ENCODE measurements around the gene SLC26A1.
"Not testable (repeated sequence)": the region's sequence is repeated elsewhere in the genome, so short reads cannot be mapped to it uniquely, and the experiment has no call there.

Gene SLC26A1

DNA sequence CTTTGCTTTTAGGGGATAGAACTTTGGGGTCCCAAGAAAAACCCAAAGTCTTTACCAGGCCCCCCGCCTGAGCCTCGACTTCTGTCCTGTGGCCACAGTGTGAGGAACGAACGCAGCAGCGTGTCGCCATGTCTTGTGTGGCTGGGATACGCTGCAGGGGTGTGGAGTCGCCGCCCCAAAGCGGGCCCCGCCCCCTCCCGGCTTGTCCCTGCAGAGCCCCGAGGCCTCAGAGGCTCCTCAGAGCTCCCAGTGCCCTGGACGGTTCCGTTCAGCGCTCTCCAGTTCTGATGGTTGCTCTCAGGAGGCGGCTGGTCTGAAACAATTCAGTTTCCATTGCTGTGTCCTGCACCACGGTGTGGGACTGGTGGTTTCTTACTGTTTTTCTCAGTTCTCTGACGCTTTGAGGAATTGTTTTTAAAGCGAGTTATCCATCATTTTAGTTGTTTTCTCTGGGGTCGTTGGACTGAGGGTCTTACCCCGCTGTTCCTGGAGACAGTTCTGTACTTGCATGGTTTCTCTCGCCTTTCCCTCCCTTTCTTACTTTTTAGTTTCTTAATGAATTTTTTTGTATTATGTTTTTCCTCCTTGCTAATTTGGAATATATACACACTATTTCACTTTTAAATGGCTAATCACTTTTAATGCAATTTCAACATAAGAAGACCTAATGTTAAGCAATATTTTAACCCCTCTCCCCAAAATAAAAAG is 7.9 kb downstream of the SLC26A1 start:
- in situ Hi-C loops (cut with MboI; ENCODE audit: low sequenced_read_pairs) = no loop called here

DNA sequence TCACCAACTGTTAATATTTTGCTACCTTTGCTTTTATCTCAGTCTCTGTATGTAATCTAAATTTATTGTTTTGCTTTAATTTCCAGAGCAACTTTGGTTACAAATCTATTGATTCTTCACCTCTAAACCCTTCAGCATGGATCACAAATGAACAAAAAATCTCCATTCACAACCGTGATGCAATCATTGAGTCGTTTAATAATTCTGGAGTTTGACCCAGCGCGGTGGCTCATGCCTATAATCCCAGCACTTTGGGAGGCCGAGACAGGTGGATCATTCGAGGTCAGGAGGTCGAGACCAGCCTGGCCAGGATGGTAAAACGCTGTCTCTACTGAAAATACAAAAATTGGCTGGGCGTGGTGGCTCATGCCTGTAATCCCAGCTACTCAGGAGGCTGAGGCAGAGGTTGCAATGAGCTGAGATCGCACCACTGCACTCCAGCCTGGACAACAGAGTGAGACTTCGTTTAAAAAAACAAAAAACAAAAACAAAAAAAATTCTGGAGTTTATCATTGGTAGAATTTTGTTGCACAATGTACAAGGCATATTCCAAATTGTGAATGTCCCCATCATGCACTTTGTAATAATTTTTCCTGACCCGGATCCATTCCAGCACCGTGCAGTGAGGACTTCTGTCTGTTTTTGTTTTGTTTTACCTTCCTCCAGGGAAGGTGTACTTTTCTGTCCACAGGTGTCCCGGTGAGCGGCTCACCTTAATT is 8.7 kb downstream of the SLC26A1 start:
- in situ Hi-C loops (cut with MboI; ENCODE audit: low sequenced_read_pairs) = no loop called here

DNA sequence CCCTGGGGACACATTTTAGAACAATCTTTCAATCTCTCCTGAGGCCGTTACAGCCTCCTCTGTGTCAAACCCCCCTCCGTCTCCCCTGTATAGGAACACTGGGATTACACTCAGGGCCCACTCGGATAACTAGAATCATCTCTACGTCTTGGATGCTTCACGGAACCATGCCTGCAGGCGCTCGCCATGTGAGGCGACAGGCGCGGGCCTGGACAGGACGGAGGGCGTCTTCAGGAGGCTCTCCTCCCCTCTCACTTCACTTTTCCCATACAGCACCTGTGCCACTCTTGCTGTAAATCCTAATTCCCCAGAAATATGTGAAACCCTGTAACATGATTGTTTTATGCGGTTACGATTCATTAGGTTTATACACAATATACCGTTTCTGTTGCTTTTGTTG is 10.4 kb downstream of the SLC26A1 start:
- in situ Hi-C loops (cut with MboI; ENCODE audit: low sequenced_read_pairs) = no loop called here

- in situ Hi-C loops (cut with MboI; ENCODE audit: low sequenced_read_pairs) = no loop called here
Observed at GRCh38 chr4:982291-982690, 10.9 kb downstream of the SLC26A1 start.

- in situ Hi-C loops (cut with MboI; ENCODE audit: low sequenced_read_pairs) = no loop called here
Observed at GRCh38 chr4:978957-979701, 14.1 kb downstream of the SLC26A1 start.

- in situ Hi-C loops (cut with MboI; ENCODE audit: low sequenced_read_pairs) = not testable (repeated sequence)
Observed at GRCh38 chr4:976016-976415, 17.2 kb downstream of the SLC26A1 start.

- in situ Hi-C loops (cut with MboI; ENCODE audit: low sequenced_read_pairs) = no loop called here
Observed at GRCh38 chr4:974668-975067, 18.5 kb downstream of the SLC26A1 start.

DNA sequence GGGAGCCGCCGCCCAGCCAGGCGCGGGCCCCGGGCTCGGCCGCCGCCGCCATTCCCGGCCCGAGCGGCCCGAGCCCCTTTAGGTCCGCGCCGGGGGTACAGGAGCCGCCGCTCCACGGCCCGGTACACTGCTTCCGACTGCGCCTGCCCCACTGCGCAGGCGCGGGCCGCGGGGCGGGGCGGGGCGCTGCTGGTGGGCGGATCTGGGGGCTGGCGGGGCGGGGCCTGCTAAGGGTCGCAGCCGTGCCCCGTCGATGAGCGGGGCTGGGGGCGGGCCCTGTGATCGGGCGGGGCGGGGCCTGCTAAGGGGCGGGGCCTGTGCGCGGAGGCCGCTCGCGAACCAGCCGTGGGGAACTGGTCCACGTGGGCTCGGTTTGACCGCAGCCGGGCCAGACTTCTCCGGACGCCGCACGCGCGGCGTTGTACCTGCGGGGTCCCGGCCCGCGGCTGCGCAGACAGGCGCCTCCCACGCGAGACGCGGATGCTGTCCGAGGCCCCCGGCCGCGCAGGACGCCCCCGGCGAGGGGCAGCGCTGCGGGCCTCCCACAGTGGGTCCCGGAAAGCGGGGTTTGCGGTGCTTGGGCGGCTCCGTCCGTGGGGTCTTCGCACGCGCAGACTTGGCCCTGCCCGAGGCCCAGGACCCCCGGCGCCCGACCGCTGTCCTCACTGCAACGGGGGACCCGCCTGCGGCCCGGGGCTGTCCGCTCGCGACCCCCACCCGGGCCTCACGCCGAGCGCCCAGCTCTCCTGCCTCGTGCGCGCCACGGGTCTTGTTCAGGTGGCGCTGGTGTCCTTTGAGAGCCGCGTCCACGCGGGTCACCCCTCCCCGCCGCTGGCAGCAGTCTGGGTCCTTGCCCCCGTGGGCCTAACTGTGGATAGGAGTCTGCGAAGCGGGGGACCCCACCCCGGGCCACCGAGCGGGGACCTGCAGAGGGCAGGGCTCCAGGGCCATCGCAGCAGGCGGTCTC is 19.5 kb downstream of the SLC26A1 start, which contains the start of gene DGKQ:
Gene DGKQ, minus strand, starts transcription at position 139 of the 967 bp plus-strand sequence. Its CDS starts 87 bp downstream, at position 52.
- in situ Hi-C loops (cut with MboI; ENCODE audit: low sequenced_read_pairs) = no loop called here

DNA sequence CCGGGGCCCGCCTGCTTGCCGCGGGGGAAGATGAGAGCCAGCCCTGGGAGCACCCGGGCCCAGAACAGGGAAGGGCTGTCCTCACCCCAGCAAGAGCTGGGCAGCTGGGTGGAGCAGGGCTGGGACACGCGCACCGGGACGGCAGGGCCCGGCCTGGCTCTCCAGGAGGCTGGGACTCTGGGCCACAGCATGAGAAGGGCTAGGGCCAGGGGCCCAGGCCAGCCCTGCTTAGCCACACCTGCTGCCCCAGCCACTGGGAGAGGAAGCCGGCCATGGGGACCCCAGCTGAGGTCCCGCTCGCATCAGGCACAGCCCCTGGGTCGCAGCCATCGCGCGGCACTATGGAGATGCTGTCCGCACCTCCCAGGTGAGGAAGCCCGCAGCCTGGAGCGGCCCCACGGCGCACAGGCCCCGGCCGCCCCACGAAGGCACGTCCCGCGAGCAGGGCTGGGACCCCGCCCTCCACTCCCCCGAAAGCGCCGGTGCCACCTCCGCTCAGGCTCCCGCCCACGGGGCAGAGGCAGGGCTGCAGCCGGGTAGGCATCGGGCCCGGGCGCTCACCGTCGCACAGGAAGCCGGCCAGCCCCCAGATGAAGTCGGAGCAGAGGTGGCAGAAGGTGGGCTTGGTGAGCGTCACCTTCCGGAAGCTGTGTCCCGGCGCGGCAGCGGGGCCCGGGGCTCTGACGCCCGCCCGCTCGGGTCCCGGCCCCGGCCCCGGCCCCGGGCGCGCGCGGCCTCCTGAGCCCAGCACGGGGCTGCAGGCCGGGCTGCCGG is 20.4 kb downstream of the SLC26A1 start:
- in situ Hi-C loops (cut with MboI; ENCODE audit: low sequenced_read_pairs) = no loop called here

GRCh38 chr4:971666-972500 is 21.3 kb downstream of the SLC26A1 start:
- in situ Hi-C loops (cut with MboI; ENCODE audit: low sequenced_read_pairs) = no loop called here

GRCh38 chr4:970854-971520 is 22.2 kb downstream of the SLC26A1 start:
- in situ Hi-C loops (cut with MboI; ENCODE audit: low sequenced_read_pairs) = no loop called here

DNA sequence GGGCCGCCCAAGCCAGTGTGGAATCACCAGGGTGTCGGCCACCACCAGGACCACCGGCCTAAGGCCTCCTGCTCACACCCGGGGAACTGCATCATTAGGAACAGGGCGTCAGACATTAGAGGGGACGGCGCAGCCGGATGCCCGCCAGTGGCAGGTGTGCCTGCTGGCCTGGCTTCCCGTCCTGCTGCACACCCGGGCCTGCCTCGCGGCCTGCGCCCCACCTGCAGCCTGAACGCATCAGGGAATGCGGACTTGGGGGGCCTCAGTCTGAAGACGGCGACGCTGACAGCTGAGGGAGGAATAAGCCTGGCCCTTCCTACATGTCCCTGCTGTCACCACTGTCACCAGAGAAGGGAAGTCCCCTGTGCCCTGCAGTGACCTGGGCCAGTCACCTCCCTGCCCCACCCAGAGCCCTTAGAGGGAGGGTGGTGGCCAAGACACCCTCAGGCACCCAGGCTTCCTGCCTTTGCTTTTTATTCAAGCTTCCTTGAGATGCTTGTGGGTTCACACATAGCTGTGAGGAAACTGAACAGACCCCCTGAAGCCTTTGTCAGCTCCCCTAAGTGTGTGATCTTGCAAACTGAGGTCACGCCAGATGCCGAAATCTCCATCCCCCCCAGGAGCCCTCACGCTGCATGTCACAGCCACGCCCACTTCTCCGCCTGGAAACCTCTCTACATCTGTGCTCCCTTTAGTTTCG is 23.0 kb downstream of the SLC26A1 start:
- in situ Hi-C loops (cut with MboI; ENCODE audit: low sequenced_read_pairs) = no loop called here

DNA sequence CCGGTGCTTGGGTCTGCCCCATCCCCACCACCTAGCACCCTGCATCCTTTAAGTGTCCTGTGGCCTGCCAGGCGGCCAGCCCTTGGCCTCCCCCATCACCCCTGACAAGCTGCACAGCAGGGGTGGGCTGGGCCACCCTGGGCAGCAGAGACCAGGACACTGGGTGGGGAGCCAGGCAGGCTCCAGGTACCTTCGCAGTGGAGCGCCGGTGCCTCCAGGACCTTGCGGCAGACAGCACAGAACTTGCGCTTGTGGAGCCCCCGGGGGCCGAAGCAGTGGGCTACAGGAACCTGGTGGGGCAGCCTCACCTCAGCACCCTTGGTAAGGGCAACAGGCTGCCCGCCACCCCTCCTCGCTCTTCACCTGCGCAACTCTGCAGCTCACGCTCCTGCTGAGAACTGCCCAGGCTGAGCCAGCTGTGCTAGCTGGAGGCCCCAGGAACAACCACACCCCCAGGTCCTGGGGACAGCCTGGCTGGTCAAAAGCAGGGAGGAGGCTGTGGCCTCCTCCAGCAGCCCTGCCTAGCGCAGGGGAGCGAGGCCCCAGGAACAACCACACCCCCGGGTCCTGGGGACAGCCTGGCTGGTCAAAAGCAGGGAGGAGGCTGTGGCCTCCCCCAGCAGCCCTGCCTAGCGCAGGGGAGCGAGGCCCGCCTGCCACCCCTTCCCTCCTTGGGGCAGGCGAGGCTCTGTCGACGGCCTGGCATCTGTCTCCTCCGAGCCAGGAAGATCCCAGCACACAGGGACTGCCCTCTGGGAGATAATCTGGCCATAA is 24.4 kb downstream of the SLC26A1 start:
- in situ Hi-C loops (cut with MboI; ENCODE audit: low sequenced_read_pairs) = no loop called here

GRCh38 chr4:968221-968620 is 25.0 kb downstream of the SLC26A1 start:
- in situ Hi-C loops (cut with MboI; ENCODE audit: low sequenced_read_pairs) = no loop called here

GRCh38 chr4:967113-968104 is 25.8 kb downstream of the SLC26A1 start:
- in situ Hi-C loops (cut with MboI; ENCODE audit: low sequenced_read_pairs) = no loop called here
